HCT116 (cell line): Measurements from ENCODE around the gene VSTM2L. TPM values are rescaled to one million over a fixed set of nuclear protein-coding genes. Genes with fewer than 3 reads are reported as not detected.

Experiments used
- ATAC-seq: fragments of 200-7000 bp; cut with Tn5 transposase; 2 replicates; pipeline ENCODE4 v1.9.1; 2020; ENCODE audit warnings: mild to moderate bottlenecking, moderate library complexity
- BruUV-seq: library from RNA; stranded (reverse); fragments of 400-500 nt; replicated peaks from 2 replicates; lab custom pipeline; 2021; lab: Mats Ljungman, UMichigan
- CTCF ChIA-PET: fragments of 300-600 bp; sonication (Branson Sonifier 250); formaldehyde crosslinking; loops from one replicate; lab custom pipeline; 2021; ENCODE audit warnings: antibody characterized with exemption; lab: Charles Lee
- POLR2A ChIA-PET: fragments of 300-600, 350-600 bp; sonication (Branson Sonifier 250); formaldehyde crosslinking; loops from one replicate; lab custom pipeline; 2021; ENCODE audit warnings: antibody characterized with exemption; lab: Charles Lee
- RAD21 ChIA-PET, 2 experiments: fragments of 300-600 bp; sonication (Branson Sonifier 250); formaldehyde crosslinking; loops; one replicate each; lab custom pipeline; 2023; ENCODE audit warnings: low total read pairs in 2 of 2; ENCODE audit not compliant: uncharacterized antibody in 2 of 2, unreplicated experiment in 2 of 2, low non-redundant PET in 1 of 2; lab: Charles Lee
- DNase-seq: peaks from one replicate; pipeline ENCODE4 v3.0.0-alpha.2; 2010; ENCODE audit warnings: low read depth, low spot score
- H2AFZ ChIP-seq: fragments of 200-600 bp; shearing (Covaris generic), sonication (generic); 2 replicates; pipeline ENCODE4 v1.6.1; 2017; ENCODE audit warnings: low read depth, mixed run types, mixed read lengths, antibody characterized with exemption, low read length; ENCODE audit not compliant: poor library complexity, severe bottlenecking
- H3K27ac ChIP-seq: 2 replicates; pipeline ENCODE4 v1.5.1; 2012; ENCODE audit warnings: low read depth, low read length
- H3K27me3 ChIP-seq: fragments of 200-600 bp; sonication (generic); 2 replicates; pipeline ENCODE4 v1.6.1; 2016; ENCODE audit warnings: mixed run types, low read length, mixed read lengths; ENCODE audit not compliant: insufficient read depth
- H3K36me3 ChIP-seq, 2 experiments: fragments of 200-500 bp in 1 of 2; fragments of 200-600 bp in 1 of 2; sonication (Bioruptor generic) in 1 of 2; sonication (generic) in 1 of 2; 2 replicates each; pipeline versions ENCODE4 v1.5.1 to v1.6.1; 2014 to 2016; ENCODE audit warnings: low read length in 2 of 2, inconsistent platforms in 1 of 2, mixed read lengths in 1 of 2, mixed run types in 1 of 2; ENCODE audit not compliant: insufficient read depth in 2 of 2, control insufficient read depth in 1 of 2
- H3K4me1 ChIP-seq, 2 experiments: fragments of 200-600 bp in 1 of 2; sonication (generic) in 1 of 2; 2 replicates each; pipeline versions ENCODE4 v1.5.1 to v1.6.1; 2012 to 2017; ENCODE audit warnings: low read length in 2 of 2, inconsistent platforms in 1 of 2, mild to moderate bottlenecking in 1 of 2, mixed read lengths in 1 of 2, mixed run types in 1 of 2, moderate library complexity in 1 of 2; ENCODE audit not compliant: insufficient read depth in 2 of 2, control insufficient read depth in 1 of 2
- H3K4me2 ChIP-seq: fragments of 200-600 bp; sonication (generic); 2 replicates; pipeline ENCODE4 v1.6.1; 2017; ENCODE audit warnings: mixed run types, low read length, mixed read lengths
- H3K4me3 ChIP-seq, 2 experiments: fragments of 200-600 bp in 1 of 2; sonication (generic) in 1 of 2; replicated peaks in 1 of 2; 2 replicates each; pipeline ENCODE4 v1.5.1; 2011 to 2016; ENCODE audit warnings: low read length in 2 of 2, control low read depth in 1 of 2, low read depth in 1 of 2, mild to moderate bottlenecking in 1 of 2, mixed read lengths in 1 of 2, mixed run types in 1 of 2
- H3K79me2 ChIP-seq: fragments of 200-600 bp; sonication (generic); 2 replicates; pipeline ENCODE4 v1.6.1; 2017; ENCODE audit warnings: mild to moderate bottlenecking, mixed run types, low read length, moderate library complexity, mixed read lengths; ENCODE audit not compliant: insufficient read depth
- H3K9ac ChIP-seq: fragments of 200-600 bp; sonication (generic); 2 replicates; pipeline ENCODE4 v1.6.1; 2016; ENCODE audit warnings: low read length, mixed read lengths
- H3K9me2 ChIP-seq: fragments of 200-600 bp; sonication (generic), shearing (Covaris generic); 2 replicates; pipeline ENCODE4 v1.6.1; 2017; ENCODE audit warnings: mixed run types, mild to moderate bottlenecking, moderate library complexity; ENCODE audit not compliant: insufficient read depth
- H3K9me3 ChIP-seq, 2 experiments: fragments of 200-500 bp in 1 of 2; fragments of 200-600 bp in 1 of 2; sonication (Bioruptor generic) in 1 of 2; sonication (generic) in 1 of 2; 2 replicates each; pipeline ENCODE4 v1.6.1; 2014 to 2017; ENCODE audit warnings: low read length in 2 of 2, mixed read lengths in 2 of 2, inconsistent platforms in 1 of 2, low read depth in 1 of 2, mild to moderate bottlenecking in 1 of 2, mixed run types in 1 of 2, moderate library complexity in 1 of 2; ENCODE audit not compliant: control insufficient read depth in 1 of 2, insufficient read depth in 1 of 2
- H4K20me1 ChIP-seq: fragments of 200-600 bp; sonication (generic), shearing (Covaris generic); 2 replicates; pipeline ENCODE4 v1.6.1; 2017; ENCODE audit warnings: mixed run types, mild to moderate bottlenecking, moderate library complexity; ENCODE audit not compliant: insufficient read depth
- ATF3 ChIP-seq: IDR thresholded peaks from 2 replicates; pipeline ENCODE4 v1.6.1; 2012
- ELF1 ChIP-seq: IDR thresholded peaks from 2 replicates; pipeline ENCODE4 v1.6.1; 2012; ENCODE audit warnings: low read depth, borderline replicate concordance
- EZH2 ChIP-seq: fragments of 200-600 bp; sonication (generic); IDR thresholded peaks from 2 replicates; pipeline ENCODE4 v1.6.1; 2017; ENCODE audit warnings: antibody characterized with exemption, mixed run types
- JUND ChIP-seq: IDR thresholded peaks from 2 replicates; pipeline ENCODE4 v1.6.1; 2012
- POLR2AphosphoS5 ChIP-seq: IDR thresholded peaks from 2 replicates; pipeline ENCODE4 v1.6.1; 2011; ENCODE audit warnings: mild to moderate bottlenecking, low read depth, low read length, moderate library complexity
- RAD21 ChIP-seq: IDR thresholded peaks from 2 replicates; pipeline ENCODE4 v1.6.1; 2012; ENCODE audit warnings: low read depth, mild to moderate bottlenecking
- SIN3A ChIP-seq: IDR thresholded peaks from 2 replicates; pipeline ENCODE4 v1.6.1; 2012; ENCODE audit warnings: low read depth
- SP1 ChIP-seq: IDR thresholded peaks from 2 replicates; pipeline ENCODE4 v1.6.1; 2012; ENCODE audit warnings: low read depth
- SRF ChIP-seq: IDR thresholded peaks from 2 replicates; pipeline ENCODE4 v1.6.1; 2012; ENCODE audit warnings: low read depth
- YY1 ChIP-seq: IDR thresholded peaks from 2 replicates; pipeline ENCODE4 v1.6.1; 2011; ENCODE audit warnings: low read length, low read depth, moderate library complexity, mild to moderate bottlenecking; ENCODE audit not compliant: insufficient replicate concordance; ENCODE audit errors: extremely low read depth
- ZFX ChIP-seq: fragments of 450-650 bp; IDR thresholded peaks from 2 replicates; pipeline ENCODE4 v1.6.1; 2017
- intact Hi-C: fragments of 100-400 bp; cut with micrococcal nuclease; formaldehyde crosslinking; loops from 2 replicates; pipeline ENCODE4 v1.10.0; 2022
- total RNA-seq: library from RNA; stranded (reverse); gene quantifications from one replicate; pipeline ENCODE4 v1.2.1, GENCODE V29; 2021; ENCODE audit not compliant: unreplicated experiment
- TF ChIP-seq, protein P1 (sequence below): IDR thresholded peaks from 2 replicates; pipeline ENCODE4 v1.6.1; 2011; ENCODE audit warnings: mild to moderate bottlenecking, low read length, moderate library complexity; ENCODE audit not compliant: insufficient replicate concordance; ENCODE audit errors: extremely low read depth

VSTM2L gene
- total RNA-seq, 1 experiment from 2014 or later = 0.69 TPM

DNA sequence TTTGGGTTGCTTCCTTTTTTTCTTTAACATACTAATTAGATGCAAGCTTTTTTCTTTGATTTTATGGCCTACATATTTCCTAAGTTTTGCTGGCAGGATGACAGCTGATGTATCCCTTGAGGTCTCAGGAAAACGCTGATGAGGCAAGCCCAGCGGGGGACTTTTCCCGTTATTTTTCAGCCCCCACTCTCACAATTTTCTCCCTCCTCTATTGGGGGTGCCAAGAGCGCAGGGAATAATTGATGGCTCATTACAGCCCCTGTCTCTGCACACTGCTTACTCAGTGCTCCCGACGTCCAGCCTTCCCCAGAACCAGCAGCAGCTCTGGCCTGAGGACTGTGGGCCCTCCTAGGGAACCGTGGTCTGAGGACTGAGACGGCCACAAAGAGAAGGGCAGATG lies 38.6 kb upstream of the VSTM2L start (continued):
- TF ChIP-seq, protein P1, sequence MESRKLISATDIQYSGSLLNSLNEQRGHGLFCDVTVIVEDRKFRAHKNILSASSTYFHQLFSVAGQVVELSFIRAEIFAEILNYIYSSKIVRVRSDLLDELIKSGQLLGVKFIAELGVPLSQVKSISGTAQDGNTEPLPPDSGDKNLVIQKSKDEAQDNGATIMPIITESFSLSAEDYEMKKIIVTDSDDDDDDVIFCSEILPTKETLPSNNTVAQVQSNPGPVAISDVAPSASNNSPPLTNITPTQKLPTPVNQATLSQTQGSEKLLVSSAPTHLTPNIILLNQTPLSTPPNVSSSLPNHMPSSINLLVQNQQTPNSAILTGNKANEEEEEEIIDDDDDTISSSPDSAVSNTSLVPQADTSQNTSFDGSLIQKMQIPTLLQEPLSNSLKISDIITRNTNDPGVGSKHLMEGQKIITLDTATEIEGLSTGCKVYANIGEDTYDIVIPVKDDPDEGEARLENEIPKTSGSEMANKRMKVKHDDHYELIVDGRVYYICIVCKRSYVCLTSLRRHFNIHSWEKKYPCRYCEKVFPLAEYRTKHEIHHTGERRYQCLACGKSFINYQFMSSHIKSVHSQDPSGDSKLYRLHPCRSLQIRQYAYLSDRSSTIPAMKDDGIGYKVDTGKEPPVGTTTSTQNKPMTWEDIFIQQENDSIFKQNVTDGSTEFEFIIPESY = no peak
- no peak for TF ChIP-seq SP1
- no peak for TF ChIP-seq RAD21
- TF ChIP-seq, all 23 proteins: peak for 0

DNA sequence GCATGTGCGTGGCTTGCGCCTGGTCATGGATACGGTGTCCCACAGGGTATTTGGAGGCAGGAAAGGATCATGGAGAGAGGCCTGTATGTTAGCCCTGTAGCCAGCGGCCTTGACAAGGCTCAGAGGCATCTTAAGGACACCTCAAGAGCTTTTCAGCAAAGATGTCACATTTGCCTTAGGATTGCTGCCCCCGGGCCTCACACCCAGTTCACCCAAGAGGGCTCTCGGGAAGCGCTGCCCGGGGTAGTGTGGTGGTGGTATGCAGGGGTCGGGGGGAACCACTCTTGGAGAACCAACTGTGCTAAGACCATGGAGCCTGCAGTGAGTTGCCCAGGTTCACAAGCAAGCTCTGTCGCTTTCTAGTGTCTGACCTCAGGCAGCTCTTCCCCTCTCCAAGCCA lies 36.9 kb upstream of the VSTM2L start:
- intact Hi-C loops = no loop called here

More for the DNA sequence above, 36.9 kb upstream of the VSTM2L start:
- no peaks in the 10 kb centered on the region for H3K79me2 ChIP-seq
- no peaks in the 10 kb centered on the region; a peak in 1 of 4 replicates for H3K36me3 ChIP-seq
- ChIA-PET POLR2A (no interaction called here), RAD21 (no interaction called here), CTCF (no interaction called here)
- no peaks in the 10 kb centered on the region for H3K9me3 ChIP-seq
- TF ChIP-seq ZFX = no peak
- TF ChIP-seq ELF1 = no peak
- TF ChIP-seq POLR2AphosphoS5 = no peak
- no peak for TF ChIP-seq JUND
- TF ChIP-seq SRF = no peak
- no peak for TF ChIP-seq SIN3A
- no peak for TF ChIP-seq ATF3
- no peak for TF ChIP-seq EZH2
- no peak for TF ChIP-seq YY1
- DNase-seq (no peak), ATAC-seq (no peak)
- H3K27ac ChIP-seq = no peak overlapping the region
- H3K4me2 ChIP-seq = no peak overlapping the region
- H3K4me3 ChIP-seq = no peak overlapping the region
- BruUV-seq = no TSS peak
- H3K27me3 ChIP-seq = no peaks in the 10 kb centered on the region
- no peak overlapping the region for H2AFZ ChIP-seq
- no peaks in the 10 kb centered on the region for H3K9me2 ChIP-seq
- no peaks in the 10 kb centered on the region for H4K20me1 ChIP-seq
- H3K9ac ChIP-seq = no peak overlapping the region
- no peaks in the 10 kb centered on the region for H3K4me1 ChIP-seq
